Measurements from ENCODE around the gene MTNR1B. TPM values are rescaled to one million over a fixed set of nuclear protein-coding genes. Genes with fewer than 3 reads are reported as not detected.

Gene MTNR1B
- polyA plus RNA-seq, 2 of the 4 experiments (the other 2 are of a cell fraction) = not detected

- no peak for TF ChIP-seq RARB (CRISPR knock-in tag; IDR thresholded peaks at IDR 0.05)
- TF ChIP-seq REST (IDR thresholded peaks at IDR 0.05) = no peak
- no peak for TF ChIP-seq NR3C1 (IDR thresholded peaks at IDR 0.05)
- no peak for TF ChIP-seq RNF2 (IDR thresholded peaks at IDR 0.05; ENCODE audit: borderline replicate concordance, low read depth)
- no peak for TF ChIP-seq HOXA7 (CRISPR knock-in tag; IDR thresholded peaks at IDR 0.05)
- TF ChIP-seq FOSB (CRISPR knock-in tag; IDR thresholded peaks at IDR 0.05) = no peak
- TF ChIP-seq EP300 (IDR thresholded peaks at IDR 0.05) = peak; percentile 42 to 45; a peak in 2 of 5 replicates
- no peak for TF ChIP-seq ZFP36 (IDR thresholded peaks at IDR 0.05; ENCODE audit: borderline replicate concordance, partially characterized antibody)
- no peak for TF ChIP-seq ELK1 (IDR thresholded peaks at IDR 0.05; ENCODE audit: low read depth, low read length)
- TF ChIP-seq HOXB5 (CRISPR knock-in tag; IDR thresholded peaks at IDR 0.05) = no peak
- peak; percentile 92 for TF ChIP-seq NFE2L2 (conservative IDR thresholded peaks at IDR 0.05; ENCODE audit: low read length)
- no peak for TF ChIP-seq SREBF2 (IDR thresholded peaks at IDR 0.05)
- no peak for TF ChIP-seq HOXB13 (CRISPR knock-in tag; IDR thresholded peaks at IDR 0.05; ENCODE audit: low read depth)
- TF ChIP-seq RCOR1 (IDR thresholded peaks at IDR 0.05; ENCODE audit: low read depth, low read length) = no peak
- peak; percentile 39; the same call in 1 of the 2 replicates for TF ChIP-seq MAX (IDR thresholded peaks at IDR 0.05)
- TF ChIP-seq RFX5 (IDR thresholded peaks at IDR 0.05) = no peak
- TF ChIP-seq ESRRA (IDR thresholded peaks at IDR 0.05; ENCODE audit: borderline replicate concordance, low read length) = no peak
- TF ChIP-seq EHF (CRISPR knock-in tag; IDR thresholded peaks at IDR 0.05) = no peak
- no peak for TF ChIP-seq SMC3 (IDR thresholded peaks at IDR 0.05)
- TF ChIP-seq HMGXB4 (CRISPR knock-in tag; IDR thresholded peaks at IDR 0.05; ENCODE audit: borderline replicate concordance) = no peak
- TF ChIP-seq GATA3 (IDR thresholded peaks at IDR 0.05; ENCODE audit: borderline replicate concordance) = no peak; the same call in 1 of the 2 replicates
- TF ChIP-seq RAD21 (conservative IDR thresholded peaks at IDR 0.05 in 1 of 2, IDR thresholded peaks at IDR 0.05 in 1 of 2) = peak in 1 of 2 experiments; percentile 29; a peak in 2 of 5 replicates
- TF ChIP-seq JUNB (IDR thresholded peaks at IDR 0.05) = peak; percentile 71
- TF ChIP-seq MYC (IDR thresholded peaks at IDR 0.05; ENCODE audit: borderline replicate concordance, low read length) = no peak
- no peak for TF ChIP-seq EHMT2 (IDR thresholded peaks at IDR 0.05; ENCODE audit: low read depth)
- TF ChIP-seq TP53 (CRISPR knock-in tag; IDR thresholded peaks at IDR 0.05) = no peak
- no peak for TF ChIP-seq PBX3 (IDR thresholded peaks at IDR 0.05)
- no peak for TF ChIP-seq HDAC2 (IDR thresholded peaks at IDR 0.05)
- TF ChIP-seq ZNF302 (CRISPR knock-in tag; IDR thresholded peaks at IDR 0.05) = no peak
- TF ChIP-seq POLR2AphosphoS2 (conservative IDR thresholded peaks at IDR 0.05; ENCODE audit: low read length) = no peak
- TF ChIP-seq NPAS2 (CRISPR knock-in tag; IDR thresholded peaks at IDR 0.05; ENCODE audit: borderline replicate concordance) = no peak
- no peak for TF ChIP-seq ZC3H11A (IDR thresholded peaks at IDR 0.05)
- TF ChIP-seq TFCP2L1 (CRISPR knock-in tag; IDR thresholded peaks at IDR 0.05) = no peak
- TF ChIP-seq PHF8 (IDR thresholded peaks at IDR 0.05; ENCODE audit: borderline replicate concordance, low read depth) = no peak
- TF ChIP-seq CHD2 (IDR thresholded peaks at IDR 0.05; ENCODE audit: low read length, partially characterized antibody) = no peak
- TF ChIP-seq ZSCAN20 (CRISPR knock-in tag; IDR thresholded peaks at IDR 0.05) = no peak; the same call in 1 of the 2 replicates
Observed at GRCh38 chr11:93000511-93001476, 31.3 kb downstream of the MTNR1B start (continued).

All from A549 (cell line).